Measurements from ENCODE around the gene PTPRG. TPM values are rescaled to one million over a fixed set of nuclear protein-coding genes. Genes with fewer than 3 reads are reported as not detected.

The PTPRG gene
- total RNA-seq, 2 experiments from 2014 or later = 0.03 to 0.05 TPM

- no peaks in the 10 kb centered on the region for H3K36me3 ChIP-seq (ENCODE audit: insufficient read depth, low read length)
- H3K27ac Mint-ChIP-seq = no peak overlapping the region
- CTCF ChIA-PET = no interaction called here
- no peak overlapping the region for H3K4me3 ChIP-seq (ENCODE audit: low read length)
- ATAC-seq (ENCODE audit: poor library complexity) (no peak), DNase-seq (no peak)
- H3K4me3 Mint-ChIP-seq = no peak overlapping the region
- no peak overlapping the region for H3K27ac ChIP-seq (ENCODE audit: low read depth in 1 of 2, low read length in 2 of 2)
- H3K9me3 ChIP-seq (ENCODE audit: control insufficient read depth in 1 of 2, insufficient read depth in 1 of 2, low read length in 2 of 2) = no peaks in the 10 kb centered on the region
- no peaks in the 10 kb centered on the region for H3K36me3 Mint-ChIP-seq (ENCODE audit: low read depth)
- POLR2A ChIA-PET = no interaction called here
- no peaks in the 10 kb centered on the region for H3K9me3 Mint-ChIP-seq
- no peak for TF ChIP-seq CTCF (IDR thresholded peaks at IDR 0.05)
- no peaks in the 10 kb centered on the region for H3K4me1 ChIP-seq (ENCODE audit: insufficient read depth, low read length)
- no peaks in the 10 kb centered on the region for H3K27me3 ChIP-seq (ENCODE audit: control insufficient read depth in 1 of 2, insufficient read depth in 2 of 2, low read length in 2 of 2)
- peaks cover 15% of the 10 kb centered on the region for H3K27me3 Mint-ChIP-seq
- H3K4me1 Mint-ChIP-seq (ENCODE audit: low read depth) = no peaks in the 10 kb centered on the region
- intact Hi-C loops (cut with DNase I, micrococcal nuclease) = no loop called here
Measured at GRCh38 chr3:61889259-61889658, 327.9 kb downstream of the PTPRG start.

- ChIA-PET POLR2A (no interaction called here), CTCF (no interaction called here)
- H3K36me3 Mint-ChIP-seq (ENCODE audit: low read depth) = no peaks in the 10 kb centered on the region
- no peaks in the 10 kb centered on the region for H3K27me3 ChIP-seq (ENCODE audit: control insufficient read depth in 1 of 2, insufficient read depth in 2 of 2, low read length in 2 of 2)
- intact Hi-C loops (cut with DNase I, micrococcal nuclease) = no loop called here
- H3K9me3 Mint-ChIP-seq = no peaks in the 10 kb centered on the region
- peaks cover 9% of the 10 kb centered on the region for H3K4me1 Mint-ChIP-seq (ENCODE audit: low read depth)
- no peak for TF ChIP-seq CTCF (IDR thresholded peaks at IDR 0.05)
- no peaks in the 10 kb centered on the region for H3K36me3 ChIP-seq (ENCODE audit: insufficient read depth, low read length)
- no peak overlapping the region for H3K4me3 ChIP-seq (ENCODE audit: low read length)
- peaks cover 15% of the 10 kb centered on the region for H3K27me3 Mint-ChIP-seq
- H3K27ac Mint-ChIP-seq = no peak overlapping the region
- H3K9me3 ChIP-seq (ENCODE audit: control insufficient read depth in 1 of 2, insufficient read depth in 1 of 2, low read length in 2 of 2) = no peaks in the 10 kb centered on the region
- no peak for DNase-seq
- no peak overlapping the region for H3K4me3 Mint-ChIP-seq
- ATAC-seq (ENCODE audit: poor library complexity) = no peak
- no peak overlapping the region for H3K27ac ChIP-seq (ENCODE audit: low read depth in 1 of 2, low read length in 2 of 2)
- H3K4me1 ChIP-seq (ENCODE audit: insufficient read depth, low read length) = no peaks in the 10 kb centered on the region
Measured at GRCh38 chr3:61890167-61890566, 328.8 kb downstream of the PTPRG start.

GRCh38 chr3:61890586-61890985 lies 329.2 kb downstream of the PTPRG start:
- Histone ChIP-seq H3K36me3 (ENCODE audit: insufficient read depth, low read length) (no peaks in the 10 kb centered on the region), H3K27me3 (ENCODE audit: control insufficient read depth in 1 of 2, insufficient read depth in 2 of 2, low read length in 2 of 2) (no peaks in the 10 kb centered on the region), H3K9me3 (ENCODE audit: control insufficient read depth in 1 of 2, insufficient read depth in 1 of 2, low read length in 2 of 2) (no peaks in the 10 kb centered on the region), H3K27ac (ENCODE audit: low read depth in 1 of 2, low read length in 2 of 2) (no peak overlapping the region), H3K4me3 (ENCODE audit: low read length) (no peak overlapping the region), H3K4me1 (ENCODE audit: insufficient read depth, low read length) (no peaks in the 10 kb centered on the region)
- H3K27ac Mint-ChIP-seq = no peak overlapping the region
- no peaks in the 10 kb centered on the region for H3K9me3 Mint-ChIP-seq
- no peak overlapping the region for H3K4me3 Mint-ChIP-seq
- intact Hi-C loops (cut with DNase I, micrococcal nuclease) = no loop called here
- ATAC-seq (ENCODE audit: poor library complexity) = no peak
- ChIA-PET CTCF (no interaction called here), POLR2A (no interaction called here)
- TF ChIP-seq CTCF (IDR thresholded peaks at IDR 0.05) = no peak
- H3K4me1 Mint-ChIP-seq (ENCODE audit: low read depth) = peaks cover 13% of the 10 kb centered on the region
- H3K27me3 Mint-ChIP-seq = peaks cover 15% of the 10 kb centered on the region
- H3K36me3 Mint-ChIP-seq (ENCODE audit: low read depth) = no peaks in the 10 kb centered on the region
- no peak for DNase-seq

Data from CD4-positive, alpha-beta T cell (primary cell).